Smooth muscle cell (in vitro differentiated cells): ENCODE data around the gene SRSF2. TPM values are rescaled to one million over a fixed set of nuclear protein-coding genes. Genes with fewer than 3 reads are reported as not detected.
A peak's percentile ranks its signal among the peaks of the same experiment; 100 is the strongest.

Experiments
- DNase-seq: peaks from one replicate; lab custom pipeline; 2025; ENCODE audit not compliant: unreplicated experiment; lab: John Stamatoyannopoulos, UW
- H2AFZ ChIP-seq: fragments of 200-600 bp; sonication (generic); 2 replicates; pipeline ENCODE4 v1.6.0; 2016; ENCODE audit warnings: antibody characterized with exemption, low read depth, mild to moderate bottlenecking
- H3F3A ChIP-seq: fragments of 200-600 bp; sonication (generic); 2 replicates; pipeline ENCODE4 v1.6.0; 2017; ENCODE audit warnings: antibody characterized with exemption, low read depth
- H3K27ac ChIP-seq: fragments of 200-600 bp; sonication (generic); 2 replicates; pipeline ENCODE4 v1.5.1; 2016; ENCODE audit warnings: low read depth, mild to moderate bottlenecking
- H3K27me3 ChIP-seq: fragments of 200-600 bp; sonication (generic); 2 replicates; pipeline ENCODE4 v1.6.1; 2016; ENCODE audit warnings: low read depth, mild to moderate bottlenecking
- H3K36me3 ChIP-seq: fragments of 200-600 bp; sonication (generic); 2 replicates; pipeline ENCODE4 v1.5.1; 2016; ENCODE audit warnings: low read depth
- H3K4me1 ChIP-seq: fragments of 200-600 bp; sonication (generic); 2 replicates; pipeline ENCODE4 v1.5.1; 2016; ENCODE audit warnings: low read depth
- H3K4me2 ChIP-seq: fragments of 200-600 bp; sonication (generic); 2 replicates; pipeline ENCODE4 v1.6.0; 2016; ENCODE audit warnings: mild to moderate bottlenecking
- H3K4me3 ChIP-seq: fragments of 200-600 bp; sonication (generic); 2 replicates; pipeline ENCODE4 v1.5.1; 2016; ENCODE audit warnings: mild to moderate bottlenecking
- H3K79me2 ChIP-seq: fragments of 200-600 bp; sonication (generic); 2 replicates; pipeline ENCODE4 v1.6.0; 2016; ENCODE audit warnings: low read depth, mild to moderate bottlenecking
- H3K9ac ChIP-seq: fragments of 200-600 bp; sonication (generic); 2 replicates; pipeline ENCODE4 v1.6.0; 2016; ENCODE audit warnings: low read depth
- H3K9me3 ChIP-seq: fragments of 200-600 bp; sonication (generic); replicated peaks from 2 replicates; pipeline ENCODE4 v1.5.1; 2016; ENCODE audit warnings: low read depth
- H4K20me1 ChIP-seq: fragments of 200-600 bp; sonication (generic); 2 replicates; pipeline ENCODE4 v1.6.0; 2016; ENCODE audit warnings: low read depth
- WGBS: methylation state at CpG from one replicate; pipeline ENCODE4 v1.1.7; 2016; ENCODE audit warnings: low lambda C conversion rate; 5-methylcytosine and 5-hydroxymethylcytosine counted together
- polyA plus RNA-seq: library from polyadenylated mRNA; unstranded; fragments of >200 nt; fragmentation: Nextera tagmentation; extraction: Ambion mirVana; gene quantifications from 2 replicates; pipeline ENCODE4 v1.2.1, GENCODE V29; 2016
- total RNA-seq: library from RNA; depleted of rRNA; stranded (reverse); fragments of >200 nt; gene quantifications from 2 replicates; pipeline ENCODE4 v1.2.3, GENCODE V29; 2014
- TF ChIP-seq, protein P1 (sequence below): fragments of 200-600 bp; sonication (generic); IDR thresholded peaks from 2 replicates; pipeline ENCODE4 v1.5.1; 2017; ENCODE audit warnings: borderline replicate concordance, mild to moderate bottlenecking, antibody characterized with exemption; ENCODE audit not compliant: insufficient read depth, poor library complexity, severe bottlenecking

SRSF2 gene
- total and polyA plus RNA-seq, 2 experiments from 2014 or later: 109 to 166 TPM

DNA sequence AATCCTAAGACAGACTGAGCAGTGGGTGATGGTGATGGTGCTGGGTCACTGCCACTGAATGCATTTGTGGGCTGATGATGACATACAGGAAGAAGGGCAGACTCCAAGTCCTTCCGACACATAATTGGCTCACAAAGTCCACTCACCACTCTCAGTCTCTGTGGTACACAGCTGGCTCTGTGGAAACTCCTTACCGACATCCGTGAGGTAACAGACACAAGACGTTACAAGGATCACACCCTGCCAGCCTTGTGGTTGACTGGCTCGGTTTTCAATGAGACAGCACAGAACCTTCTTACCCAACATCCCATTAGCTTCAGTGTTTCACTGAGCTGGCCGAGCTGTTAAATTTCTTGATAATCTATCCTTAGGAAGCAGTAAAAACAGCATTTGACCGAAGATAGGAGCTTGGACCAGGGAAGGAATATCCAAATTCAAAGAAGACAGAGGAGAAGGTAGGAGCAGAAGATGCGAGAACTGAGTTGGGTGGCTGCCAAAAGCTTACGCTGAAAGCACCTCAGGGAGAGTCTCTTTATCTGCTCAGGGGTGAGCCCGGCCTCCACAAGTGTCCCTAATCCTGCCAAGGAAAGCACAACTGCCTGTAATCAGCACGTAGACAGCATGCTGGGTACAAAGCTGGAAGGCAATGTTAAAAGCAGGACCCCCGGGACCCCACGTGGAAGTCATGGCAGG, 20.8 kb downstream of the SRSF2 start:
- Histone ChIP-seq H3K9me3 (no peaks in the 10 kb centered on the region), H3K27me3 (no peaks in the 10 kb centered on the region), H3K4me3 (peak overlapping the region; percentile 14), H2AFZ (no peak overlapping the region), H3K36me3 (peaks cover 15% of the 10 kb centered on the region), H3K4me1 (peaks cover 10% of the 10 kb centered on the region), H3K79me2 (peaks cover 5% of the 10 kb centered on the region), H3K4me2 (peak overlapping the region; percentile 81), H3K9ac (peak overlapping the region; percentile 93), H3F3A (peaks cover 33% of the 10 kb centered on the region), H3K27ac (peak overlapping the region; percentile 100), H4K20me1 (peaks cover 92% of the 10 kb centered on the region)
- TF ChIP-seq, protein P1, sequence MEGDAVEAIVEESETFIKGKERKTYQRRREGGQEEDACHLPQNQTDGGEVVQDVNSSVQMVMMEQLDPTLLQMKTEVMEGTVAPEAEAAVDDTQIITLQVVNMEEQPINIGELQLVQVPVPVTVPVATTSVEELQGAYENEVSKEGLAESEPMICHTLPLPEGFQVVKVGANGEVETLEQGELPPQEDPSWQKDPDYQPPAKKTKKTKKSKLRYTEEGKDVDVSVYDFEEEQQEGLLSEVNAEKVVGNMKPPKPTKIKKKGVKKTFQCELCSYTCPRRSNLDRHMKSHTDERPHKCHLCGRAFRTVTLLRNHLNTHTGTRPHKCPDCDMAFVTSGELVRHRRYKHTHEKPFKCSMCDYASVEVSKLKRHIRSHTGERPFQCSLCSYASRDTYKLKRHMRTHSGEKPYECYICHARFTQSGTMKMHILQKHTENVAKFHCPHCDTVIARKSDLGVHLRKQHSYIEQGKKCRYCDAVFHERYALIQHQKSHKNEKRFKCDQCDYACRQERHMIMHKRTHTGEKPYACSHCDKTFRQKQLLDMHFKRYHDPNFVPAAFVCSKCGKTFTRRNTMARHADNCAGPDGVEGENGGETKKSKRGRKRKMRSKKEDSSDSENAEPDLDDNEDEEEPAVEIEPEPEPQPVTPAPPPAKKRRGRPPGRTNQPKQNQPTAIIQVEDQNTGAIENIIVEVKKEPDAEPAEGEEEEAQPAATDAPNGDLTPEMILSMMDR: no peak
- DNase-seq: peak; percentile 20
- WGBS: 28% methylated on average over 13 of the region's 13 CpGs

DNA sequence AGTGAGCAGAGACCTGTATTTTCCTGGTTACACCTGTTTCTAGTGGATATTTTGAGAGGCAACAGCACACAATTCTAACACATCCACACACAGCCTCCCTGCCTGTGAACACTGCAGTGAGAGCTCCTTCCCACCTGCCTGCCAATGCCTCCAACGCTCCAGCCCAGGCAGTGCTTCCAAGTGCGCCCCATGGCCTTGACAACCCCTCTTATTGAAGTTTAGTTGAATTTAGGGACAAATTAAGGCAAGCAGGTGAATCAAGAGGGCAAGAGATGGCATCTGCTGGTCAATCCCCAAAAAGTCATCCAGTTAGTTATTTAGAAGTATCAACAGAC, 21.7 kb downstream of the SRSF2 start:
- Histone ChIP-seq H2AFZ (no peak overlapping the region), H3K79me2 (no peaks in the 10 kb centered on the region), H3K27ac (peak overlapping the region; percentile 100), H3F3A (peaks cover 31% of the 10 kb centered on the region), H3K4me1 (peaks cover 14% of the 10 kb centered on the region), H3K4me3 (no peak overlapping the region), H3K9me3 (no peaks in the 10 kb centered on the region), H3K27me3 (no peaks in the 10 kb centered on the region), H3K4me2 (peak overlapping the region; percentile 22), H4K20me1 (peaks cover 84% of the 10 kb centered on the region), H3K36me3 (peaks cover 9% of the 10 kb centered on the region), H3K9ac (peak overlapping the region; percentile 35)
- DNase-seq: no peak
- TF ChIP-seq, protein P1: no peak
- WGBS: 95% methylated on average over 2 of the region's 2 CpGs

DNA sequence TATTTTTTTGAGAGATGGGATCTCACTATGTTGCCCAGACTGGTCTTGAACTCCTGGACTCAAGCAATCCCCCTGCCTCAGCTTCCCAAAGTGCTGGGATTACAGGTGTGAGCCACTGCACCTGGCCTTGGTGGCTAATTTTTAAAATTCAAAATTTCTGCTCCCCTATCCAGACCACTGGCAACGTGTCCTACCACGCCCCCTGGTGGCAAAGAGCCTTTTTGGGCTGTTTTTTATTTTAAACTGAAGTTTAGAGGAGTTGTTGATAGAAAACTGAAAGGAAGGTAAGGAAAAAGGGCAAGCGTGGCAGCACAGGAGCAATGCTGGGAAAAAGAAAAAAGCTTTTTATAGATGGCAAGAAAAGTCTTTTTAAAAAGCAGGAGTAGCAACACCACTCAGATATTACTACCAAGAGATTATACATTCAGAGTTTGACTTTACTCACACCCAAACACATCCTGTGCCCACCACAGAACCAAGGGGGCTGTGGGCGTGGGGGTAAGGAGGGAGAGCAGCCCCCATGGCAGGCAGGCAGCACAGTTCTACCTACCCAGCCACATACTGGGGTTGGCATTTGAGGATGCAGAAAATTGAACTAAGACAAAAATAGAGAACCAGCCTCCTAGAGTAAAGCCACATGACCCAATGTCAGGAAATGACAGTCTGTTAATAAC, 22.2 kb downstream of the SRSF2 start:
- H3K4me2 ChIP-seq: peak overlapping the region; percentile 22
- DNase-seq: peak; percentile 38

More for the DNA sequence above, 22.2 kb downstream of the SRSF2 start:
- no peaks in the 10 kb centered on the region for H3K27me3 ChIP-seq
- H4K20me1 ChIP-seq: peaks cover 79% of the 10 kb centered on the region
- H3K9me3 ChIP-seq: no peaks in the 10 kb centered on the region
- peak overlapping the region; percentile 35 for H3K9ac ChIP-seq
- no peaks in the 10 kb centered on the region for H3K79me2 ChIP-seq
- peak overlapping the region; percentile 100 for H3K27ac ChIP-seq
- no peak overlapping the region for H3K4me3 ChIP-seq
- no peak overlapping the region for H2AFZ ChIP-seq
- H3F3A ChIP-seq: peaks cover 28% of the 10 kb centered on the region
- WGBS: 39% methylated on average over 4 of the region's 4 CpGs
- peaks cover 4% of the 10 kb centered on the region for H3K36me3 ChIP-seq
- TF ChIP-seq, protein P1: peak; percentile 92
- H3K4me1 ChIP-seq: peaks cover 16% of the 10 kb centered on the region
